HL-60 (cell line): Measurements from ENCODE around the gene MRPS31.

ENCODE experiments used
- POLR2AphosphoS5 ChIP-seq: IDR thresholded peaks from 2 replicates; pipeline ENCODE4 v1.6.1; 2012; ENCODE audit warnings: low read depth
- TF ChIP-seq, protein P1 (sequence below): IDR thresholded peaks from one replicate; pipeline ENCODE4 v1.5.1; 2011; ENCODE audit warnings: low read length, control low read depth, inconsistent platforms; ENCODE audit not compliant: insufficient read depth
- TF ChIP-seq, protein P2 (sequence below): IDR thresholded peaks from 2 replicates; pipeline ENCODE4 v1.6.1; 2012; ENCODE audit warnings: low read depth; ENCODE audit not compliant: insufficient replicate concordance

DNA sequence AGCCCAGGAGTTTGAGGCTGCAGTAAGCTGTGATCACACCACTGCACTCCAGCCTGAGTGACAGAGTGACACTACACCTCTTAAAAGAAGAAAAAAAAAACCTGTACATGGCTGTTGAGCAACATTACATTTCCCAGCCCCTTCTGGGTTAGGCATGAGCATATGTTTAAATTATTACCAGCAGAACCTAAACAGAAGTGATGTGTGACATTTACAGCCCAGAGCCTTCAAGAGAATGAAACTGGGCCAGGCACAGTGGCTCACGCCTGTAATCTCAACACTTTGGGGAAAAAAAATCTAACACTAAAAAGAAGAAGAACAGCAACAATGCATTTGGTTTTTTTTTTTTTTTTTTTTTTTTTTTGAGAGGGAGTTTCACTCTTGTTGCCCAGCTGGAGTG, 38.3 kb downstream of the MRPS31 start:
- TF ChIP-seq, protein P1, sequence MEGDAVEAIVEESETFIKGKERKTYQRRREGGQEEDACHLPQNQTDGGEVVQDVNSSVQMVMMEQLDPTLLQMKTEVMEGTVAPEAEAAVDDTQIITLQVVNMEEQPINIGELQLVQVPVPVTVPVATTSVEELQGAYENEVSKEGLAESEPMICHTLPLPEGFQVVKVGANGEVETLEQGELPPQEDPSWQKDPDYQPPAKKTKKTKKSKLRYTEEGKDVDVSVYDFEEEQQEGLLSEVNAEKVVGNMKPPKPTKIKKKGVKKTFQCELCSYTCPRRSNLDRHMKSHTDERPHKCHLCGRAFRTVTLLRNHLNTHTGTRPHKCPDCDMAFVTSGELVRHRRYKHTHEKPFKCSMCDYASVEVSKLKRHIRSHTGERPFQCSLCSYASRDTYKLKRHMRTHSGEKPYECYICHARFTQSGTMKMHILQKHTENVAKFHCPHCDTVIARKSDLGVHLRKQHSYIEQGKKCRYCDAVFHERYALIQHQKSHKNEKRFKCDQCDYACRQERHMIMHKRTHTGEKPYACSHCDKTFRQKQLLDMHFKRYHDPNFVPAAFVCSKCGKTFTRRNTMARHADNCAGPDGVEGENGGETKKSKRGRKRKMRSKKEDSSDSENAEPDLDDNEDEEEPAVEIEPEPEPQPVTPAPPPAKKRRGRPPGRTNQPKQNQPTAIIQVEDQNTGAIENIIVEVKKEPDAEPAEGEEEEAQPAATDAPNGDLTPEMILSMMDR: no peak
- no peak for TF ChIP-seq POLR2AphosphoS5
- TF ChIP-seq, protein P2, sequence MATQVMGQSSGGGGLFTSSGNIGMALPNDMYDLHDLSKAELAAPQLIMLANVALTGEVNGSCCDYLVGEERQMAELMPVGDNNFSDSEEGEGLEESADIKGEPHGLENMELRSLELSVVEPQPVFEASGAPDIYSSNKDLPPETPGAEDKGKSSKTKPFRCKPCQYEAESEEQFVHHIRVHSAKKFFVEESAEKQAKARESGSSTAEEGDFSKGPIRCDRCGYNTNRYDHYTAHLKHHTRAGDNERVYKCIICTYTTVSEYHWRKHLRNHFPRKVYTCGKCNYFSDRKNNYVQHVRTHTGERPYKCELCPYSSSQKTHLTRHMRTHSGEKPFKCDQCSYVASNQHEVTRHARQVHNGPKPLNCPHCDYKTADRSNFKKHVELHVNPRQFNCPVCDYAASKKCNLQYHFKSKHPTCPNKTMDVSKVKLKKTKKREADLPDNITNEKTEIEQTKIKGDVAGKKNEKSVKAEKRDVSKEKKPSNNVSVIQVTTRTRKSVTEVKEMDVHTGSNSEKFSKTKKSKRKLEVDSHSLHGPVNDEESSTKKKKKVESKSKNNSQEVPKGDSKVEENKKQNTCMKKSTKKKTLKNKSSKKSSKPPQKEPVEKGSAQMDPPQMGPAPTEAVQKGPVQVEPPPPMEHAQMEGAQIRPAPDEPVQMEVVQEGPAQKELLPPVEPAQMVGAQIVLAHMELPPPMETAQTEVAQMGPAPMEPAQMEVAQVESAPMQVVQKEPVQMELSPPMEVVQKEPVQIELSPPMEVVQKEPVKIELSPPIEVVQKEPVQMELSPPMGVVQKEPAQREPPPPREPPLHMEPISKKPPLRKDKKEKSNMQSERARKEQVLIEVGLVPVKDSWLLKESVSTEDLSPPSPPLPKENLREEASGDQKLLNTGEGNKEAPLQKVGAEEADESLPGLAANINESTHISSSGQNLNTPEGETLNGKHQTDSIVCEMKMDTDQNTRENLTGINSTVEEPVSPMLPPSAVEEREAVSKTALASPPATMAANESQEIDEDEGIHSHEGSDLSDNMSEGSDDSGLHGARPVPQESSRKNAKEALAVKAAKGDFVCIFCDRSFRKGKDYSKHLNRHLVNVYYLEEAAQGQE: no peak
